SK-N-MC (cell line): ENCODE results near the gene FCER2.

Source experiments
- EZH2 ChIP-seq: fragments of 200-600 bp; sonication (generic); IDR thresholded peaks from one replicate; pipeline ENCODE4 v1.6.1; 2017; ENCODE audit warnings: antibody characterized with exemption
- POLR2AphosphoS5 ChIP-seq: IDR thresholded peaks from 2 replicates; pipeline ENCODE4 v1.6.1; 2012; ENCODE audit warnings: mild to moderate bottlenecking, low read depth, low read length, borderline replicate concordance

DNA sequence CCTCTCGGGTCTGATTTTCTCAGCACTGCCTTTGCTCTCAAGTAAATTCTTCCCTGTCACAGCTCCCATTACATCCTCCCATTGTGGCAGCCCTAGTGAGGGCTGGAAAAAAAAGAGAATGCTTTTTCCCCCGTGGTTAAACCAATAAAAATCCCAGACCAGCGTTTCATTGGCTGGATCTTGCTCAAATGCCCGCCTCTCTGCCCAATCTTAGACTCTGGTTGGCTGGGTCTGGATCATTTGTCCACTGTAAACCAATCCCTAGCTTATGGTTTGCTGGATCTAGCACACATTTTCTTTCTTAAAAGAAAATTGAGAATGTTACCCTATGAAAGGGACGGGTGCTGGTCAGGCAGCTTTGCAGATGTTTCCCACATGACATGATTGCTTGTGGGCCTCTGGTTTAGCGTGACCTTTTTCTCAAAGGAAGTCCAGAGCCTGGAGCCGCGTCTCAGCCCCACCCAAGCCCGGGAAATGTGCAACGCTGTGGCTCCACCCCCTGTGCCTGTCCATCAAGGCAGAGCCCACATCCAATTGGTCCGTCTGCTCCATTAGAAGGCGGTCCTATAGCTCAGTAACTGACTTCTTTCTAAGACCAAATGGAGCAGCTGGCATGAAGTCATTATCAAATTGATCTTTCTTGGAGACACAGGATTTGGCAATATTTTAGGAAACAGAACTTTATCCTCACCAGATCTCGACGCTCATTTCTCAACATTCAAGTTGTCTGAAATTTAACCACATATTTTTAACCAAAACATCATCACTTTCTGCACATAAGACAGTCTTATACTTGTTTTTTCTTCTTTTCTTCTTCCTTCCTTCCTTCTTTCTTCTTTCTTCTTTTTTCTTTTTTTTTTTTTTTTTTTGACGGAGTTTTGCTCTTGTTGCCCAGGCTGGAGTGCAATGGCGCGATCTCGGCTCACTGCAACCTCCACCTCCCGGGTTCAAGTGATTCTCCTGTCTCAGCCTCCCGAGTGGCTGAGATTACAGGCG lies 27.6 kb downstream of the FCER2 start:
- TF ChIP-seq POLR2AphosphoS5 (no peak), EZH2 (no peak)
